H9 (cell line): ENCODE results near the gene MYLK4. TPM values are rescaled to one million over a fixed set of nuclear protein-coding genes. Genes with fewer than 3 reads are reported as not detected.

Source experiments
- DNase-seq: peaks from one replicate; pipeline ENCODE4 v3.0.0-alpha.2; 2017
- H2AFZ ChIP-seq: one replicate; pipeline ENCODE4 v1.6.1; 2013; ENCODE audit warnings: mild to moderate bottlenecking, low read length, control low read depth, moderate library complexity
- H2AK5ac ChIP-seq: 2 replicates; pipeline ENCODE4 v1.6.1; 2013; ENCODE audit warnings: low read length, control low read depth, mixed read lengths; ENCODE audit not compliant: insufficient read length
- H2BK120ac ChIP-seq: one replicate; pipeline ENCODE4 v1.6.1; 2013; ENCODE audit warnings: low read depth, mild to moderate bottlenecking, low read length, control low read depth, inconsistent platforms; ENCODE audit not compliant: poor library complexity, severe bottlenecking
- H2BK12ac ChIP-seq: 2 replicates; pipeline ENCODE4 v1.6.1; 2013; ENCODE audit warnings: low read length, control low read depth, mixed read lengths, low read depth; ENCODE audit not compliant: insufficient read length
- H2BK15ac ChIP-seq: 2 replicates; pipeline ENCODE4 v1.6.1; 2013; ENCODE audit warnings: low read depth, low read length, control low read depth
- H2BK20ac ChIP-seq: one replicate; pipeline ENCODE4 v1.6.1; 2013; ENCODE audit warnings: low read depth, mild to moderate bottlenecking, low read length, control low read depth, inconsistent platforms; ENCODE audit not compliant: poor library complexity, severe bottlenecking
- H2BK5ac ChIP-seq: 2 replicates; pipeline ENCODE4 v1.6.1; 2013; ENCODE audit warnings: low read length, control low read depth, mixed read lengths; ENCODE audit not compliant: insufficient read length
- H3K14ac ChIP-seq: 2 replicates; pipeline ENCODE4 v1.6.1; 2013; ENCODE audit warnings: low read length, control low read depth; ENCODE audit not compliant: insufficient read depth
- H3K18ac ChIP-seq: 2 replicates; pipeline ENCODE4 v1.6.1; 2013; ENCODE audit warnings: low read depth, mild to moderate bottlenecking, mixed read lengths, low read length, control low read depth; ENCODE audit not compliant: insufficient read length
- H3K23ac ChIP-seq: 2 replicates; pipeline ENCODE4 v1.6.1; 2013; ENCODE audit warnings: low read length, control low read depth, mixed read lengths, low read depth; ENCODE audit not compliant: insufficient read length
- H3K23me2 ChIP-seq: 2 replicates; pipeline ENCODE4 v1.6.1; 2013; ENCODE audit warnings: low read depth, mild to moderate bottlenecking, mixed read lengths, low read length, control low read depth; ENCODE audit not compliant: insufficient read length, poor library complexity, severe bottlenecking
- H3K27ac ChIP-seq: 2 replicates; pipeline ENCODE4 v1.5.1; 2013; ENCODE audit warnings: low read length, control low read depth, mixed read lengths, low read depth; ENCODE audit not compliant: insufficient read length
- H3K27me3 ChIP-seq: 2 replicates; pipeline ENCODE4 v1.6.1; 2013; ENCODE audit warnings: low read length, control low read depth, inconsistent platforms; ENCODE audit not compliant: insufficient read depth
- H3K4ac ChIP-seq: 2 replicates; pipeline ENCODE4 v1.6.1; 2013; ENCODE audit warnings: low read depth, mild to moderate bottlenecking, control low read depth, inconsistent platforms, low read length, moderate library complexity
- H3K4me1 ChIP-seq: 2 replicates; pipeline ENCODE4 v1.6.1; 2013; ENCODE audit warnings: low read length, control low read depth, inconsistent platforms; ENCODE audit not compliant: insufficient read depth
- H3K4me2 ChIP-seq: 2 replicates; pipeline ENCODE4 v1.6.1; 2013; ENCODE audit warnings: low read length, control low read depth, mixed read lengths; ENCODE audit not compliant: insufficient read length, insufficient read depth
- H3K56ac ChIP-seq: 2 replicates; pipeline ENCODE4 v1.6.1; 2013; ENCODE audit warnings: low read depth, mild to moderate bottlenecking, mixed read lengths, low read length, control low read depth; ENCODE audit not compliant: insufficient read length
- H3K79me1 ChIP-seq: 2 replicates; pipeline ENCODE4 v1.6.1; 2013; ENCODE audit warnings: low read depth, mild to moderate bottlenecking, moderate library complexity, low read length, control low read depth, inconsistent platforms; ENCODE audit not compliant: insufficient read depth, poor library complexity, severe bottlenecking
- H3K79me2 ChIP-seq: 2 replicates; pipeline ENCODE4 v1.6.1; 2013; ENCODE audit warnings: low read length, control low read depth, inconsistent platforms; ENCODE audit not compliant: insufficient read depth
- H3K9ac ChIP-seq: 2 replicates; pipeline ENCODE4 v1.6.1; 2013; ENCODE audit warnings: low read length, control low read depth, mixed read lengths; ENCODE audit not compliant: insufficient read length; ENCODE audit errors: extremely low read depth
- H3K9me3 ChIP-seq: one replicate; pipeline ENCODE4 v1.6.1; 2013; ENCODE audit warnings: low read depth, low read length, inconsistent platforms; ENCODE audit not compliant: control insufficient read depth
- H3T11ph ChIP-seq: one replicate; pipeline ENCODE4 v1.6.1; 2013; ENCODE audit warnings: mild to moderate bottlenecking, low read length, control low read depth, inconsistent platforms
- H4K20me1 ChIP-seq: one replicate; pipeline ENCODE4 v1.6.1; 2013; ENCODE audit not compliant: control insufficient read depth, insufficient read length, insufficient read depth
- H4K5ac ChIP-seq: 2 replicates; pipeline ENCODE4 v1.6.1; 2013; ENCODE audit warnings: low read depth, mild to moderate bottlenecking, mixed read lengths, low read length, control low read depth; ENCODE audit not compliant: insufficient read length
- H4K8ac ChIP-seq: replicated peaks from 2 replicates; pipeline ENCODE4 v1.6.1; 2013; ENCODE audit warnings: low read length, control low read depth, mixed read lengths, low read depth; ENCODE audit not compliant: insufficient read length
- H4K91ac ChIP-seq: 2 replicates; pipeline ENCODE4 v1.6.1; 2013; ENCODE audit warnings: low read depth, mild to moderate bottlenecking, moderate library complexity, mixed read lengths, low read length, control low read depth; ENCODE audit not compliant: insufficient read length
- H3K27ac Mint-ChIP-seq, 3 experiments: 2 replicates in 2 of 3; 3 replicates in 1 of 3; pipeline ENCODE4 v1.8.0; 2020 to 2021; ENCODE audit warnings: mixed read lengths in 3 of 3, mild to moderate bottlenecking in 1 of 3, moderate library complexity in 1 of 3
- H3K27me3 Mint-ChIP-seq: 2 replicates; pipeline ENCODE4 v1.8.0; 2021; ENCODE audit warnings: low read depth, mild to moderate bottlenecking, moderate library complexity, mixed read lengths
- H3K36me3 Mint-ChIP-seq, 3 experiments: 2 replicates in 2 of 3; 3 replicates in 1 of 3; pipeline ENCODE4 v1.8.0; 2020 to 2021; ENCODE audit warnings: low read depth in 3 of 3, mixed read lengths in 3 of 3; ENCODE audit not compliant: insufficient read depth in 1 of 3
- H3K4me1 Mint-ChIP-seq, 2 experiments: 2 replicates each; pipeline ENCODE4 v1.8.0; 2020; ENCODE audit warnings: mixed read lengths in 2 of 2
- H3K4me3 Mint-ChIP-seq, 2 experiments: 2 replicates in 1 of 2; 3 replicates in 1 of 2; pipeline ENCODE4 v1.8.0; 2020 to 2021; ENCODE audit warnings: mild to moderate bottlenecking in 2 of 2, mixed read lengths in 2 of 2, moderate library complexity in 1 of 2
- H3K9me3 Mint-ChIP-seq, 2 experiments: 2 replicates in 1 of 2; 3 replicates in 1 of 2; pipeline ENCODE4 v1.8.0; 2020; ENCODE audit warnings: mild to moderate bottlenecking in 2 of 2, mixed read lengths in 2 of 2, moderate library complexity in 1 of 2
- CTCF ChIP-seq: fragments of 200-600 bp; sonication (generic); conservative IDR thresholded peaks from 3 replicates; pipeline ENCODE4 v1.8.0; 2021; ENCODE audit warnings: antibody characterized with exemption, mild to moderate bottlenecking
- total RNA-seq: library from RNA; stranded (reverse); gene quantifications from 2 replicates; pipeline ENCODE4 v1.2.1, GENCODE V29; 2021

MYLK4 gene
- total RNA-seq, 1 experiment from 2014 or later: 0.28 TPM

- peaks cover 20 to 39% of the 10 kb centered on the region in 2 experiments for H3K9me3 Mint-ChIP-seq
Measured at GRCh38 chr6:2710412-2710811, 40.3 kb downstream of the MYLK4 start.

More at GRCh38 chr6:2710412-2710811, 40.3 kb downstream of the MYLK4 start:
- Histone ChIP-seq H3K79me1 (no peaks in the 10 kb centered on the region), H3K14ac (no peak overlapping the region), H3K56ac (no peak overlapping the region), H3K9ac (no peak overlapping the region), H4K91ac (no peak overlapping the region), H3K27ac (no peak overlapping the region), H2AK5ac (no peak overlapping the region), H3K79me2 (no peaks in the 10 kb centered on the region), H4K20me1 (no peaks in the 10 kb centered on the region), H3K27me3 (no peaks in the 10 kb centered on the region), H2AFZ (no peak overlapping the region), H2BK20ac (no peak overlapping the region), H3K23me2 (no peaks in the 10 kb centered on the region), H2BK15ac (no peak overlapping the region), H2BK120ac (no peak overlapping the region), H3K9me3 (peaks cover 11% of the 10 kb centered on the region), H2BK5ac (no peak overlapping the region), H3K18ac (no peak overlapping the region), H3K4me1 (no peaks in the 10 kb centered on the region), H3K4ac (no peak overlapping the region), H4K8ac (no peak overlapping the region), H3K4me2 (no peak overlapping the region), H3T11ph (no peak overlapping the region), H3K23ac (no peak overlapping the region), H2BK12ac (no peak overlapping the region), H4K5ac (no peak overlapping the region)
- Mint-ChIP-seq H3K27me3 (no peaks in the 10 kb centered on the region), H3K27ac (no peak overlapping the region), H3K4me1 (peaks cover 15 to 19% of the 10 kb centered on the region in 2 experiments), H3K36me3 (peaks cover 15 to 29% (median 28%) of the 10 kb centered on the region in 3 experiments), H3K4me3 (no peak overlapping the region)
- no peak for DNase-seq
- no peak for TF ChIP-seq CTCF
